Effector memory CD4-positive, alpha-beta T cell (primary cell): ENCODE data around the gene AGBL2.

Experiments
- DNase-seq, 3 donors: peaks; one replicate each; pipeline ENCODE4 v3.0.0-alpha.2; 2020
- H3K27ac ChIP-seq: 2 replicates; pipeline ENCODE4 v1.7.0; 2013; ENCODE audit warnings: mild to moderate bottlenecking, low read length, moderate library complexity; ENCODE audit not compliant: insufficient read depth, poor library complexity, severe bottlenecking
- H3K27me3 ChIP-seq: replicated peaks from 2 replicates; pipeline ENCODE4 v1.7.0; 2013; ENCODE audit warnings: mild to moderate bottlenecking, low read length; ENCODE audit not compliant: insufficient read depth, control insufficient read depth, poor library complexity, severe bottlenecking
- H3K36me3 ChIP-seq: 2 replicates; pipeline ENCODE4 v1.7.0; 2013; ENCODE audit warnings: mild to moderate bottlenecking, low read length, moderate library complexity; ENCODE audit not compliant: control insufficient read depth, insufficient read depth
- H3K4me1 ChIP-seq: 2 replicates; pipeline ENCODE4 v1.7.0; 2013; ENCODE audit warnings: low read length, mild to moderate bottlenecking; ENCODE audit not compliant: control insufficient read depth, insufficient read depth, poor library complexity, severe bottlenecking
- H3K4me3 ChIP-seq: 2 replicates; pipeline ENCODE4 v1.7.0; 2013; ENCODE audit warnings: low read length, low read depth, mild to moderate bottlenecking; ENCODE audit not compliant: insufficient read depth, poor library complexity, severe bottlenecking
- H3K9me3 ChIP-seq: 2 replicates; pipeline ENCODE4 v1.7.0; 2013; ENCODE audit warnings: mild to moderate bottlenecking, low read length, moderate library complexity; ENCODE audit not compliant: control insufficient read depth

Gene AGBL2

DNA sequence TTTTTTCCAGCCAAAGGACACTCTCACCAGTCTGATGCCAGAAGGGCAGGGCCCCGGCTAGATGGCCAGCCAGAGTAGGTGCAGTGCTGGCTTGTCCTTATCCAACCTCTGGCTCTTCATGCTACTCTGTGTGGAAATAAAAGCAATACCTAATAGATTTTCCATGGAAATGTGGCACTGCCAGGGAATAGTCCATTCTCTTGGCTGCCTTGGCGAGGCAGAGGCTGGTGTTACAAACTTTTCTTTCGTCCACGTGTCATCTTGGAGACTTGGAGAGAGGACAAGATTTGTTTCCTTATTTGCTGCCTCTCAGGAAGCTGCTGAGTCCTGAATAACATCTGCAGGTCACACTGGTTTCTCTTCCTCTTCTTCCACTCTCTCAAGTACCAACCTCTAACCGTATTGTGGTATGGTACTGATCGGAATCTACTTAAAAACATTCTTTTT lies 103.8 kb downstream of the AGBL2 start:
- Histone ChIP-seq H3K9me3 (no peaks in the 10 kb centered on the region), H3K27me3 (no peaks in the 10 kb centered on the region), H3K4me3 (no peak overlapping the region), H3K27ac (no peak overlapping the region), H3K36me3 (peaks cover 5% of the 10 kb centered on the region), H3K4me1 (no peaks in the 10 kb centered on the region)
- no peak for DNase-seq

DNA sequence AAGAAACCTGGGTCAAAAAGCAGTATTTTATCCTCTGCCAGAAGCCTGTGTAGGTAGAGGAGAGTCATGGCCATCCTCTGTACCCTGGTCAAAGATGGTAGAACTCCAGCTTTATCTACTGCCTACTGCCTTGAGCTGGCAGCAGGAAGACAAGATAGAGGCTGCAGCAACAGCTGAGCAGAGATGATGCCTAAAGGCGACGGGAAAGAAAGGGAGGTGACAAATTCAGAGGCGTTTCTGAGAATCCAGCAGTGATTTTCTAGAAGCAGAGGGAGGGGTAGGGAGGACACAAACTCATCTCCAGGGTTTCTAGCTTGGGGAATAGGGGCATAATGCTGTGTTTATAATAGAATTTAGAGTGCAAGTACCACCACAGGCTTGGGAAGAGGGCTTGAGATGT lies 105.5 kb downstream of the AGBL2 start:
- peaks cover 5% of the 10 kb centered on the region for H3K36me3 ChIP-seq

More for the DNA sequence above, 105.5 kb downstream of the AGBL2 start:
- no peaks in the 10 kb centered on the region for H3K9me3 ChIP-seq
- no peak for DNase-seq
- no peaks in the 10 kb centered on the region for H3K27me3 ChIP-seq
- H3K27ac ChIP-seq: no peak overlapping the region
- H3K4me1 ChIP-seq: no peaks in the 10 kb centered on the region
- no peak overlapping the region for H3K4me3 ChIP-seq
